Measurements from ENCODE around the gene ARL5C. TPM values are rescaled to one million over a fixed set of nuclear protein-coding genes. Genes with fewer than 3 reads are reported as not detected.
"Not testable (repeated sequence)": the region's sequence is repeated elsewhere in the genome, so short reads cannot be mapped to it uniquely, and the experiment has no call there.

The ARL5C gene
- total RNA-seq, 1 donor from 2014 or later = not detected

GRCh38 chr17:39130205-39130604, 35.8 kb downstream of the ARL5C start:
- TF ChIP-seq CTCF (IDR thresholded peaks at IDR 0.05; ENCODE audit: unreplicated experiment) = no peak
- Mint-ChIP-seq H3K27me3 (peaks cover 3% of the 10 kb centered on the region), H3K4me1 (ENCODE audit: low read depth) (no peaks in the 10 kb centered on the region), H3K27ac (no peak overlapping the region), H3K4me3 (ENCODE audit: low read depth) (no peak overlapping the region), H3K36me3 (ENCODE audit: insufficient read depth) (no peaks in the 10 kb centered on the region), H3K9me3 (ENCODE audit: low read depth) (no peaks in the 10 kb centered on the region)
- DNase-seq (ENCODE audit: low spot score, unreplicated experiment) = no peak

- not testable (repeated sequence) for H3K36me3 Mint-ChIP-seq (ENCODE audit: insufficient read depth); H3K27me3 Mint-ChIP-seq; H3K4me1 Mint-ChIP-seq (ENCODE audit: low read depth); H3K4me3 Mint-ChIP-seq (ENCODE audit: low read depth); DNase-seq (ENCODE audit: low spot score, unreplicated experiment); H3K27ac Mint-ChIP-seq; H3K9me3 Mint-ChIP-seq (ENCODE audit: low read depth)
Observed at GRCh38 chr17:39129544-39129943, 36.4 kb downstream of the ARL5C start.

- H3K27ac Mint-ChIP-seq = no peak overlapping the region
- no peaks in the 10 kb centered on the region for H3K9me3 Mint-ChIP-seq (ENCODE audit: low read depth)
- H3K27me3 Mint-ChIP-seq = no peaks in the 10 kb centered on the region
- H3K4me3 Mint-ChIP-seq (ENCODE audit: low read depth) = no peak overlapping the region
- no peaks in the 10 kb centered on the region for H3K36me3 Mint-ChIP-seq (ENCODE audit: insufficient read depth)
- no peak for DNase-seq (ENCODE audit: low spot score, unreplicated experiment)
- H3K4me1 Mint-ChIP-seq (ENCODE audit: low read depth) = no peaks in the 10 kb centered on the region
- no peak for TF ChIP-seq CTCF (IDR thresholded peaks at IDR 0.05; ENCODE audit: unreplicated experiment)
Observed at GRCh38 chr17:39126436-39126835, 39.5 kb downstream of the ARL5C start.

- no peak overlapping the region for H3K27ac Mint-ChIP-seq
- TF ChIP-seq CTCF (IDR thresholded peaks at IDR 0.05; ENCODE audit: unreplicated experiment) = no peak
- H3K36me3 Mint-ChIP-seq (ENCODE audit: insufficient read depth) = no peaks in the 10 kb centered on the region
- no peak overlapping the region for H3K4me3 Mint-ChIP-seq (ENCODE audit: low read depth)
- no peak for DNase-seq (ENCODE audit: low spot score, unreplicated experiment)
- H3K27me3 Mint-ChIP-seq = no peaks in the 10 kb centered on the region
- H3K4me1 Mint-ChIP-seq (ENCODE audit: low read depth) = no peaks in the 10 kb centered on the region
- no peaks in the 10 kb centered on the region for H3K9me3 Mint-ChIP-seq (ENCODE audit: low read depth)
Observed at GRCh38 chr17:39125143-39125875, 40.7 kb downstream of the ARL5C start.

GRCh38 chr17:39123627-39124026, 42.3 kb downstream of the ARL5C start:
- H3K27me3 Mint-ChIP-seq = no peaks in the 10 kb centered on the region
- no peaks in the 10 kb centered on the region for H3K4me1 Mint-ChIP-seq (ENCODE audit: low read depth)
- H3K4me3 Mint-ChIP-seq (ENCODE audit: low read depth) = no peak overlapping the region
- no peak for DNase-seq (ENCODE audit: low spot score, unreplicated experiment)
- no peaks in the 10 kb centered on the region for H3K9me3 Mint-ChIP-seq (ENCODE audit: low read depth)
- H3K27ac Mint-ChIP-seq = no peak overlapping the region
- TF ChIP-seq CTCF (IDR thresholded peaks at IDR 0.05; ENCODE audit: unreplicated experiment) = no peak
- H3K36me3 Mint-ChIP-seq (ENCODE audit: insufficient read depth) = no peaks in the 10 kb centered on the region

- Mint-ChIP-seq H3K27ac (no peak overlapping the region), H3K36me3 (ENCODE audit: insufficient read depth) (no peaks in the 10 kb centered on the region), H3K4me3 (ENCODE audit: low read depth) (no peak overlapping the region), H3K9me3 (ENCODE audit: low read depth) (no peaks in the 10 kb centered on the region), H3K27me3 (no peaks in the 10 kb centered on the region), H3K4me1 (ENCODE audit: low read depth) (no peaks in the 10 kb centered on the region)
- no peak for TF ChIP-seq CTCF (IDR thresholded peaks at IDR 0.05; ENCODE audit: unreplicated experiment)
- DNase-seq (ENCODE audit: low spot score, unreplicated experiment) = no peak
Observed at GRCh38 chr17:39122991-39123390, 43.0 kb downstream of the ARL5C start.

GRCh38 chr17:39121919-39122318, 44.0 kb downstream of the ARL5C start:
- DNase-seq (ENCODE audit: low spot score, unreplicated experiment); H3K9me3 Mint-ChIP-seq (ENCODE audit: low read depth); H3K4me1 Mint-ChIP-seq (ENCODE audit: low read depth); H3K27me3 Mint-ChIP-seq; H3K36me3 Mint-ChIP-seq (ENCODE audit: insufficient read depth); H3K4me3 Mint-ChIP-seq (ENCODE audit: low read depth); H3K27ac Mint-ChIP-seq: not testable (repeated sequence)

Measured in progenitor cell of endocrine pancreas (in vitro differentiated cells).